Cerebellar cortex (tissue), 1 donor: Measurements from ENCODE around the gene POU6F2.

Experiments
- DNase-seq: peaks from one replicate; pipeline ENCODE4 v3.0.0-alpha.2; 2015; ENCODE audit warnings: low spot score

POU6F2 gene

GRCh38 chr7:39405581-39405980 is 427.9 kb downstream of the POU6F2 start:
- DNase-seq: no peak

GRCh38 chr7:39406467-39406866 is 428.8 kb downstream of the POU6F2 start:
- no peak for DNase-seq

- DNase-seq: no peak
Observed at GRCh38 chr7:39407137-39407536, 429.4 kb downstream of the POU6F2 start.

GRCh38 chr7:39407723-39408122 is 430.0 kb downstream of the POU6F2 start:
- DNase-seq: no peak

- no peak for DNase-seq
Observed at GRCh38 chr7:39408906-39409305, 431.2 kb downstream of the POU6F2 start.

- no peak for DNase-seq
Observed at GRCh38 chr7:39410582-39410981, 432.9 kb downstream of the POU6F2 start.

- DNase-seq: no peak
Observed at GRCh38 chr7:39413636-39414223, 436.0 kb downstream of the POU6F2 start.

GRCh38 chr7:39414224-39415035 is 436.7 kb downstream of the POU6F2 start:
- DNase-seq: peak; percentile 4

GRCh38 chr7:39415091-39415787 is 437.5 kb downstream of the POU6F2 start:
- DNase-seq: no peak

GRCh38 chr7:39416866-39417265 is 439.2 kb downstream of the POU6F2 start:
- no peak for DNase-seq

GRCh38 chr7:39417642-39418041 is 439.9 kb downstream of the POU6F2 start:
- no peak for DNase-seq

- DNase-seq: no peak
Observed at GRCh38 chr7:39421251-39421650, 443.5 kb downstream of the POU6F2 start.

GRCh38 chr7:39421661-39422060 is 444.0 kb downstream of the POU6F2 start:
- DNase-seq: no peak

GRCh38 chr7:39428221-39428620 is 450.5 kb downstream of the POU6F2 start:
- DNase-seq: no peak

- no peak for DNase-seq
Observed at GRCh38 chr7:39429421-39429820, 451.7 kb downstream of the POU6F2 start.

GRCh38 chr7:39430441-39430840 is 452.7 kb downstream of the POU6F2 start:
- DNase-seq: no peak

- DNase-seq: no peak
Observed at GRCh38 chr7:39430909-39431641, 453.4 kb downstream of the POU6F2 start.

GRCh38 chr7:39432368-39432767 is 454.7 kb downstream of the POU6F2 start:
- DNase-seq: no peak

GRCh38 chr7:39432807-39433416 is 455.2 kb downstream of the POU6F2 start:
- no peak for DNase-seq

GRCh38 chr7:39433550-39433949 is 455.8 kb downstream of the POU6F2 start:
- DNase-seq: no peak

- no peak for DNase-seq
Observed at GRCh38 chr7:39434012-39434411, 456.3 kb downstream of the POU6F2 start.

GRCh38 chr7:39446546-39446945 is 468.8 kb downstream of the POU6F2 start:
- DNase-seq: no peak
